ENCODE results near the gene MAP2K5. TPM values are rescaled to one million over a fixed set of nuclear protein-coding genes. Genes with fewer than 3 reads are reported as not detected.

MAP2K5 gene
- total RNA-seq, 1 donor from 2014 or later, result 25.0 TPM

DNA sequence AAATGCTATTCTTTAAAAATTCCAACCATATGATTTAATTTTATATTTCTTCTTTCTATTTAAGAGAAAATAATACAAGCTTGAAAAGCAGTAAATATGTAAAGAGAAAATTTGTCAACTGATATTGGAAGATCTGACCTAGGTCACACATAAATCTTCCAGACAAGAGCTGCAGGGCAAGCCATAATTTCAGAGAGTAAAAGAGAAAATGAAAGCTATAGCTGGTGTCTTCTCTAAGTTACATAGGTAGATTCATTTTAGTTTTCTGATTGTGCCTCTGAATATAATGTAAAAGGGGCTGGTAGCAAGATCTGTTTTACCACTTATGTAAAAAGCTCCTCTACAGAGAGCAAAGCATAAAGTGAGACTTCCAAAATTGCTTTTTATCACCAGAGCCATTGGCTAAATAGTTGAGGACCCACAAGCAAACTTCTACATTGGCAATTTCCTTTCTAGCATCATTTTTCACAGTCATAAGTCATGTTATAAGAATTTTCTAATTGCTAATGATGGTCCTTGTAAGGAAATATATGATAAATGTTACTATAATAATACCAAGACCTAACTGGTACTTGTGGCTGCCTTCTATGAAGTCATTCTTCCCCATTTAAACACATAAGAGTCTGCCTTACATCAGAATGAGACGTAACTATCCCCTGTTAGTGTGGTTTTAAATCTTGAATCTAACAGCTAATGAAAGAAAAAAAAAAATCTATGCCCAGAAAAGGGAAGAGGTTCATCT lies 202.0 kb downstream of the MAP2K5 start:
- Histone ChIP-seq H3K36me3 (peaks cover 8% of the 10 kb centered on the region), H3K4me1 (no peaks in the 10 kb centered on the region), H3K27ac (replicated peaks) (no peak overlapping the region), H3K9me3 (replicated peaks) (no peaks in the 10 kb centered on the region), H3K4me3 (no peak overlapping the region), H3K27me3 (ENCODE audit: low read depth) (no peaks in the 10 kb centered on the region)
- intact Hi-C loops (cut with micrococcal nuclease), result no loop called here
- no peak for DNase-seq
- no peak for TF ChIP-seq CTCF (IDR thresholded peaks at IDR 0.05; ENCODE audit: borderline replicate concordance)

DNA sequence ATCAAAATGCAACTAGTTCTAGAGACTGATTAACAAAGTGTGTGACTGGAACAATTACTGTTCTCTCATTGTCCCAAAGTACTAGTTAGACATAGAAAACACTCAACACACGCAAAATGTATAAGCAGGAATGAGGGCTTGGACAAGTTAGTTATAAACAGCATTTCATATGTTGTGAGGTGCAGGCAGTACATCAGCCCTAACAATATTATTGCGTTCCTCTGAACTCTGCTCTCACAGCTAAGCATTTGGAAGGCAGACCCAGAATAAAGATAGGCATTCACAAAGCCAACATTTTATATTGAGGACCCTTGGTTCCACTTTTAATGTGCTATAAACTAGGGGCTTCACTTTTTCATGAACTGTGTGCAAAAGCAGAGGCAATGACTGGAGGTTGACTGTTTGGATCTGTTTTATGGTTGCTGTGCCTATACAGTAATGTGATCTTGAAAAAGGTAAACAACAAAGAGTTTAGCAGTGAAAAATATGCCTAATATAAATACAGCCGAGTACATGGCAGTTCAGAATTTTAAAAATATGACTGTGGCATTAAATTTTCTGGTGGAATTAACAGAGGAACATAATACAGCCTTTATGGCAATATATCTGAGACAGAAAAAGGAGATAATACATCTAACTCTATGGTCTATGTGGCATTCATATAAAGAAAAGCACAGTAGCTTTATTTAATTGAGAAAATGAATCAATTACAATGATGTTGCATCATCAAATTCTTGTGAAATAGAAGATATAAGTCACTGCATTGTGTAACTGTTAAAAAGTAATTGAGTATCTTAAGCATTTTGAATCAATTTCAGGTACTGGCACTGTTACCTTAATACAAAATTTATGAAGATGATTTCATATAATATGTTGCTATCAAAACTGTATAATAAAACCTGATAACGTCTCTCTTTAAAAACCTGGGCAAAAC lies 202.8 kb downstream of the MAP2K5 start:
- no peak for DNase-seq
- no peaks in the 10 kb centered on the region for H3K4me1 ChIP-seq
- H3K4me3 ChIP-seq, result no peak overlapping the region
- intact Hi-C loops (cut with micrococcal nuclease), result no loop called here
- no peak for TF ChIP-seq CTCF (IDR thresholded peaks at IDR 0.05; ENCODE audit: borderline replicate concordance)
- H3K36me3 ChIP-seq, result peaks cover 8% of the 10 kb centered on the region
- H3K27ac ChIP-seq (replicated peaks), result no peak overlapping the region
- no peaks in the 10 kb centered on the region for H3K27me3 ChIP-seq (ENCODE audit: low read depth)
- H3K9me3 ChIP-seq (replicated peaks), result no peaks in the 10 kb centered on the region

- no peak overlapping the region for H3K27ac ChIP-seq (replicated peaks)
- H3K36me3 ChIP-seq, result peaks cover 8% of the 10 kb centered on the region
- no peaks in the 10 kb centered on the region for H3K9me3 ChIP-seq (replicated peaks)
- DNase-seq, result no peak
- H3K4me3 ChIP-seq, result no peak overlapping the region
- H3K27me3 ChIP-seq (ENCODE audit: low read depth), result no peaks in the 10 kb centered on the region
- TF ChIP-seq CTCF (IDR thresholded peaks at IDR 0.05; ENCODE audit: borderline replicate concordance), result no peak
- H3K4me1 ChIP-seq, result no peaks in the 10 kb centered on the region
- intact Hi-C loops (cut with micrococcal nuclease), result no loop called here
Observed at GRCh38 chr15:67746022-67746421, 203.5 kb downstream of the MAP2K5 start.

- no peak for TF ChIP-seq CTCF (IDR thresholded peaks at IDR 0.05; ENCODE audit: borderline replicate concordance)
- H3K4me1 ChIP-seq, result no peaks in the 10 kb centered on the region
- H3K36me3 ChIP-seq, result peaks cover 8% of the 10 kb centered on the region
- no peak overlapping the region for H3K27ac ChIP-seq (replicated peaks)
- H3K27me3 ChIP-seq (ENCODE audit: low read depth), result no peaks in the 10 kb centered on the region
- no peaks in the 10 kb centered on the region for H3K9me3 ChIP-seq (replicated peaks)
- no peak overlapping the region for H3K4me3 ChIP-seq
- intact Hi-C loops (cut with micrococcal nuclease), result no loop called here
- DNase-seq, result no peak
Observed at GRCh38 chr15:67746450-67746849, 203.9 kb downstream of the MAP2K5 start.

- DNase-seq, result no peak
- Histone ChIP-seq H3K27ac (replicated peaks) (no peak overlapping the region), H3K36me3 (peaks cover 8% of the 10 kb centered on the region), H3K27me3 (ENCODE audit: low read depth) (no peaks in the 10 kb centered on the region), H3K9me3 (replicated peaks) (no peaks in the 10 kb centered on the region), H3K4me1 (no peaks in the 10 kb centered on the region), H3K4me3 (no peak overlapping the region)
- intact Hi-C loops (cut with micrococcal nuclease), result no loop called here
- TF ChIP-seq CTCF (IDR thresholded peaks at IDR 0.05; ENCODE audit: borderline replicate concordance), result no peak
Observed at GRCh38 chr15:67747921-67748320, 205.4 kb downstream of the MAP2K5 start.

All from left ventricle myocardium inferior (tissue), 1 donor.